GM21528 (cell line): Measurements from ENCODE around the gene STX4.
"Not testable (repeated sequence)": the region's sequence is repeated elsewhere in the genome, so short reads cannot be mapped to it uniquely, and the experiment has no call there.

Experiments used
- ATAC-seq: cut with Tn5 transposase; IDR thresholded peaks from one replicate; pipeline ENCODE4 v1.9.1; 2021; ENCODE audit warnings: mild to moderate bottlenecking, moderate library complexity; ENCODE audit not compliant: unreplicated experiment, low FRiP score

Gene STX4

DNA sequence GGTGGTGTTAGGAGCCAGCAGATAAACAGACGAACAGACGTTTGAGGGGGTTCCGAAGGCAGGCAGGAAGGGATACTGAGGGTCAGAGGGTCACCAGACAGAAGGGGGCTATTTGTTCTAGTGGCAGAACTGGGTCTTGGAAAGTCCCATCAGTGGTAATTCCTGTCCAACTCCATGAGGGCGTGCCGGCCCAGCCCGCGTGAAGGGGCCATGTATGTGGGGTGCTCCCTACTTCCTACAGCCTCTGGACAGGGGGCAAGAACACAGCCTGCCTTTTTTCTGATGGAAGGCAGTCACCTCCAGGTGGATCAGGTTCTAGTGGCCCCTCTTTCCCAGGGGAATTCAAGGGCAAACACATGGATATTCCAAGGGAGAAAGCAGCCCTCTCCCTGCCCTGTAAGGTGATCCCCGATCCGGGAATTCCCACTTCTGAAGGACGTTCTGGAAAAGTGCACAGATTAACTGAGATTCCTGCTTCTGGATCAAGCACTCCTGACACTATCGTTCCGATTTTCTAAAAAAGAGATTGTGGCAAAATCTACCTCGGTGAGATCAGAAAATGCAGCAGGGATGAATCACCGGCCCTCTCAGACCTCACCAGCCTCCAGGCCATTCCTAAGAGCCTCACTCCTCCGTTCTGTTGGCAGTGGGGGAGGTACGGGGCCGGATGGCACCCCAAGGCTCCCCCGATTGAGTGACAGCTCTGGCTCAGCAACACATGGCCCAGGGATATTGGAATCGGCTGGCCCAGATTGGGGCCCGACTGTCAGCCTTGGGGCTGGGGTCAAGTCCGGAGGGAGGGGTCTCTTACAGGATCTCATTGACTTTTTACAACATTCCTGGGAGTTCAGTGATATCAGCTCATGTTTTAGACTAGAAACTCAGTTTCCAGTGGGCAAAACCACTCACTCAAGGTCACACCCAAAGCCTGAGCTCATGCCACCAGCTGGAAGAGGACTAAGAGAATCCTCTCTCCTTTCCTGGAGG is 35.3 kb upstream of the STX4 start:
- no peak for ATAC-seq

DNA sequence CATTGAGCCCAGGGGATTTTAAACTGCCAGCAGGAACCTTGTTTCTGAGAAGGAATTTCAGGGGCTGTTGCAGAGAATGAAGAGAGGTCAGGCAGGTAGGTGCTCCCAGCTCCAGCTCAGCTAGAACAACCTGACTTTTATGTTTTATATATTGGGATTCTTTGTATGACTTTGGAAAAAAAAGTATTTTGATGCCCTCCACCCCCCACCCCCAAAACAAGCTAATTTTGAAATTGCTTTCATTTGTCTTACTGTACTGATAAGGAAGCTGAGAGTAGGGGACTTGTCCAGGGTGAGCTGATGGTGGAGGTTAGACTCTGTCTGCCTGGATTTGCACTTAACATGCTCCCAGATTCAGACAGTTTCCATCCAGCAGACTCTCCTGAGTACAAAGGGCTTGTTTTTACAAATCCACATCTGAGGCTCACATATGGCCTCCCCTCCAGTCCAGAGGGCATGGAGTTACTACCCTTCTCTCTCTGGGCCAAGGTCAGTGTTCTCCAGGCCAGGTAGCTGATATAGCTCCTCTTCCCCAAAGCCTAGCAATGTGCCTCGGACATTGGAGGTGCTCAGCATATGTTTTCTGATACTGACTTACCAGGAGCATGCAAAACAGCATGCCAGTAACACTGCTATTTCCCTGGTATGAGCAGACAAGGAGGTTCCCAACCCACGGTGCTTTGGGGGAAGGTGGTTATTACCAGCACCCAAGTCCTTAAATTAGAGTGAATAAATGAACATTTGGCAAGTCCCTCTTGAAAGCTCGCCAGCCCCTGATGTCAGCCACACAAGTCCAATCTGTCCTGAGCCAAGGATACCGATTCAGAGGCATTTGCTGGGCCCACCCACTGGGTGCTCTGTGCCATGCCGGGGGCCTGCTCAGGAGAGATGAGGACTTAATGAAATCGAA is 34.3 kb upstream of the STX4 start:
- no peak for ATAC-seq

DNA sequence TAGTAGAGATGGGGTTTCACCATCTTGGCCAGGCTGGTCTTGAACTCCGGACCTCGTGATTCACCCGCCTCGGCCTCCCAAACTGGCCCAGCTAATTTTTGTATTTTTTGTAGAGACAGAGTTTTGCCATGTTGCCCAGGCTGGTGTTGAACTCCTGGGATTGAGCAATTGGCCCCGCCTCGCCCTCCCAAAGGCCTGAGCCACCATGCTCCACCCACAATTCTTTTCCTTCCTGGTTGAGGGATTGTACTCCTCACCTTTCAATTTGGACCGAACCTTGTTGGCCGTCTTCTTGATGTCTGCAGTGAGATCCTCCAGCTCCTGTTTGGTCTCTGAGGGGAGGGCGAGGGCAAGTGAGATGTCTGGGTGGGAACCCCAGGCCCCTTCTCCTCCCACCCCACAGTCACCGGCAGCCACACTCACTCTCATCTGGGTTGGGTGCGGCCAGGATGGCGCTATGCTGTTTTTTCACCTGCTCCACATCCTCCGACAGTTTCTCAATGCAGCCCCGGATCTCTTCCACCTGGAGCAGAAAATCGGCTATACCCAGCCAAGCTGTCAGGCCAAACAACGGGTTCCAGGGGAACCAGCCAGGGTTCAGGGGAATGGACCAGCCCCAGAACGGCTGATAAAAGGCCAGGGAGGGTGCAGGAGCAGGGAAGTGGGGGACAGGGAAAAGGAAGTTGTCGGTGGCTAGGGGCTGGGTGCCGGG is 32.5 kb upstream of the STX4 start:
- no peak for ATAC-seq

DNA sequence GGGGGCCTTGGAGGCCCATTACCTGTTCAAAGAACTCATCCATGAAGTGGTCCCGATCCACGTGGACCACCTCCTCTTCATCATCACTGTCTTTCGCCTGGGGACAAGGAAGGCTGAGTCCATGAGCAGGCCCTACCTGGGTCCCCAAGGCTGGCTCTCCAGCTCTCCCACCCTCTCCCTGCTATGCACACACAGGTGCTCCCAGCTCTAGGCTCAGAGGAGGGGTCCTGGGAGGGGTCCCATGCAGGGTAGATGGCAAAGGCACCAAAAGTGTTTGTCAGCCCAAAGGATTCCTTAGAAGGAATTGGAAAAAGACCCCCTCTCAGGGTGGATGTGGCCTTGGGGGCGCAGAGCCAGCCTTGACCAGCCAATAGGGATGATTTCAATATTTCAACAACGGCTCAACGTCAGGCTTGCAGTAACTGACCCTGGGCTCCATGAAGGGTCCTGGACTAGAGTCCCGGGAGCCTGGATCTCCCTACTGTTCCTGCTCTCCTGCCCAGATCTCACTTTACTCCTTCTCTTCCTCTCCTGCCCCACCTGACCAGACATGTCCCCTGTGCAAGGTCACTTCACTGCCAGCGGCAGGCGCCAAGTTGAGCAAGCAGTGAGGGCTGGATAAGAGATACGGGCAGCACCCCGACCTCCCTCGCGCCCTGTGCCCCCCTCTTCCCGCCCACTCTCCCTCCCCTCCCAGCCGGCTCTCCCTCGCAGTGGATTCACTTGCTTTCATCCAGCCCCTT is 31.7 kb upstream of the STX4 start:
- no peak for ATAC-seq

DNA sequence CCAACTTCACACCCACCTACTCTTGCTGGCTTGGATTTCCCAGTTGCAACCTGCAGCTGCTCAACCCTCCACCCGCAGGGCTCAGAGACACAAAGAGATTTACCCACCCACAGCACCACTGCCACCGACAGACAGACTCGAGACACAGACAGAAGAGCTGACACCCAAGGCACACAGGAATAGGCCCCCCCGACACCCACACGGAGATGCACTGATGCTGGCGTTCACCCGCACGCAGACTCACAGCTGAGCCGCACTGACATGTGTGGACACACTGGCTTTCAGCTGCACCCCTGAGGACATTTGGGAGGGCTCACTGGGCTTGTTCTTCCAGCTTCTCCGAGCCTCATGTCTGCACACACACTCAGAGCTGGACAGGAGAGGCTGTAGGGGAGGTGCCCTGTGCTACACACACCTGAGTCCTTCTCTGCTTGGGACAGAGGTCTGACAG is 31.1 kb upstream of the STX4 start:
- no peak for ATAC-seq

DNA sequence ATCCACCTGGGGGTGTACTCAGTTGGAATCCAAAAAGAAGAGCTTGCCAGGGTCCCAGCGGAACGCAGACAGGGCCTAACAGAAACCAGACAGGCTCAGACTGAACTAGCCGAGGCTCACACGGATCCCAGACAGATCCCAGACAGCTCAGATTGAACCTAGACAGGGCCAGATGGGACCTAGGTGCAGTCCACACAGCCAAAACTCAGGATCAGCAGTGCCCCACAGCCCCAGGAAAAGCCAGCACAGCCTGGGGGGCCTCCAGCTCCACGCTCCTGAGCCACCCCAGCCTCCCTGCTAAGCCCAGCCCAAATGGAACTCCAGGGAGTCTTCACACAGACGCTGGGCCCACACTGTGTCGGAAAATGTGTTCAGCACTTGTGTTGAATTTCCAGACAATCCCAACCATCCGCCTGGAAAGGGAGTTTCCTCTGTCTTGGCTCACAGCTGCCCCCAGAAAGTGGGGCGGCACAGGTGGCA is 30.5 kb upstream of the STX4 start:
- ATAC-seq, result no peak

DNA sequence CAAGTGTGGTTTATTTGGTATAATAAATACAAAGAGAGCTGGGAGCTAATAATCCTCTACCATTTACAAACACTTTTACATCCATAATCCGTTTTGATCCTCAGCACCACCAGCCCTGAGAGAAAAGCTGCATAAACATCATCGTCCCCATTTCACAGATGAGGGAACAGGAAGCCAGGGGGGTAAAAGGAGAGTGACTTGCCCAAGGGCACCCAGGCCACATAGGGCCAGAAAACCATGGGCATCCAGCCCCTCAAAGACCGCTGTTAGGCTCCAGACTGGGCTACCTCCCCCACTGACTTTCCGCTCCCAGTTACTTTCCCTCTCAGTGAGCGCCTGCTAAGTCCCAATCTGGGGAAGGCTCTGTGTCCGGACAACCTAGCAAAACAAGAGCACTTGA is 29.6 kb upstream of the STX4 start:
- no peak for ATAC-seq

DNA sequence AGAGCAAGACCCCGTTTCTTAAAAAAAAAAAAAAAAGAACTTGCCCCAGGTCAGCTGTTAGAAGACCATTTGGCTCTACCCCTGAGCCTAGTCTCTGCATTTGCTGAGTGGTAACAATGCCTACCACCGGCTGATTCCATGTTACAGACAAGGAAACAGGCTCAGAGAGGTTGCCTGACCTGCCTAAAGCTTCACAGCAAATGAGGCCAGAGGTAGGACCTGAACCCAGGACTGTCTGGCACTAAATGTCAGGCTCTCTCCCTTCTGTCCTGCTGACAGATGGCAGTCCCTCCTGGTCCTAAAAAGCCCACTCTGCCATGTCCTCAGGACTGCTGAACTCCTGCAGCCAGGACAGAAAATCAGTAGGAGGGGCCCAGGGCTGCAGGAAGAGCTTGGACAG is 28.7 kb upstream of the STX4 start:
- no peak for ATAC-seq

DNA sequence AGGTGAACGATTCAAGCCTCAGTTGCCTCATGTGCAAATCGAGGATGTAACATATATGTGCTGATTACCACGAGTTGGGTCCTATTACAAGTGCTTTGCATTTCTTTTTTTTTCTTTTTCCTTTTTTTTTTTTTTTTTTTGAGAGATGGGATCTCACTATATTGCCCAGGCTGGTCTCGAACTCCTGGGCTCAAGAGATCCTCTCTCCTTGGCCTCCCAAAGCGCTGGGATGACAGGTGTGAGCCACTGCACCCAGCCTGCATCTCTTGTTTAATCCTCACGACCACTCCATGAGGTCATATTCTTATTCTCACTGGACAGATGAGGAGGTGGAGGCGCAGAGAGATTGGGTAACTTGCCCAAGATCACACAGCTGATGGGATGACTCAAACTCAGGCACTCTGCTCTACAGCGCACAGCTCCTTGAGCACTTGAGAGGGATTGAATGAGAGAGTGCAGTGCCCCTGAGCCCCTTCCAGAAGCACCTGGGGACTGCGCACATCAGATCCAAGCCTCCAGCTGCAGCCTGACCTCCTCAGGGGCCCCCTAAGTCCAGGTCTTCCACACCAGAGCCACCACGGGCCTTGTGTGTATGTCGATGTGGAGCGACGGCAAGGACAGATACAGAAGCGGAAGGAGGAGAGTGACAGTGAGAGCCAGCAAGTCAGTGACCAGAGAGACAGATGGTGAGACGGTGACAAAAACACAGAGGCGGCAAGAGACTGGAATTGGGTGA is 27.8 kb upstream of the STX4 start:
- ATAC-seq, result no peak

DNA sequence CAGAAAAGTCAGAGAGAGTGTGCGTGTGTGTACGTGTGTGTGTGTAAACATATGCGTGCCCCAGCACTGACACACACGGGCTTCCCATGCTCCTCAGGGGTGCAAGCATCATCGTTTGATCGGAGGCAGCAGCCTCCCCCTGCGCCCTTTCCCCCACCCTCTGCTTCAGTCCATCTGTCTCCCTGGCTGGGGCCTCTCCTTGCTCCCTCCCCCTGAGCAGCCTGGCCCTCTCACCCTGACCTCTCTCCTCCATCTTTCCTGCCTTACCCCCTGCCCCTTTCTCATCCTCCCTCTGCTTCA is 27.3 kb upstream of the STX4 start:
- no peak for ATAC-seq

DNA sequence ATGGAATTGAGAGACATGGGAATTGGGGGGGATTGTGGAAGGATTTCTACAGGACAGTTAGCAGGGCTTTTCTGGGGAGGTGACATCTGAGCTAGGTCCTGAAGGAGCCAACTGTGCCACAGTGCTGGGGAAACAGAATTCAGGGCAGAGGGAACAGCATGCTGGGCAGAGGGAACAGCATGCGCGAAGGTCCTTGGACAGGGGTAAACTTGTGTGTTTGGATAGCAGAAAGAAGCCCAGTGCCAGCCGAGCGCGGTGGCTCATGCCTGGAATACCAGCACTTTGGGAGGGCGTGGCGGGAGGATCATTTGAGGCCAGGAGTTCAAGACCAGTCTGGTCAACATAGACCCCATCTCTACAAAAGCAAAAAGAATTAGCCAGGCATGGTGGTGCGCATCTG is 26.8 kb upstream of the STX4 start:
- no peak for ATAC-seq

DNA sequence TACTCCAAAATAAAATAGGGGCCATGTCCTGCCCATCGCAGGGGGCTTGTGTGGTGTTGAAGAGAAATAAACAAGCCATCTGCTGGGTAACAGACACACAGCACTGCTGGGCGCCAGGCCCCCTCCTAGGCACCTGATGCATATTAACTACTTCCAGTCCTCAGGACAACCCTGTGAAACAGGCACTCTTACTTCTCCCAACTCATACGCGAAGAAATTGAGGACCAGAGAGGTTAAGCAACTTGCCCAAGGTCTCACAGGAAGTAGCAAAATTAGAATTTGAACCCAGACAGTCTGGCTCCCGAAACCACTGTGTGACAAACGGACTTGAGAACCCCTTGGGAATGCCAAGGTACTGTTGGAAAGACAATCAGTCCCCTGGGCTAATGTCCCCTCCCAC is 25.7 kb upstream of the STX4 start:
- no peak for ATAC-seq

DNA sequence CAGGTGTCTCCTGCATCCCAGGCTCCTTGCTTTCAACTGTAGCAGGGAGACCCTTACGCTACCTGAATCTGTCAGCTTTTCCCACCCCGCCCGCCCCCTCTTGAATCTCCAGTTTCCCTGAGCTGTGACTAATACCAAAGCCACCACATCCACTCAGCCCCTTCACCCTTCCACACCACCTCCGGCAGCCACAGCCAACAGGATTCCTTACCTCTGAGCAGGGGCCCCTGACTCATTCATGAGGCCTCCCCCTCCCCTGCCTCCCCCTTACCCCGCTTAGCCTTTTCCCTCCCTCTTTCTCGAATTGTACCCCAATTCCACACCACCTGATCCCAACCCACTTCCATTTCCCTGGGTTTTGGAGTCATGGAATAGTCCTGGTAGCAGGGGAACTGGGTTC is 25.2 kb upstream of the STX4 start:
- no peak for ATAC-seq

DNA sequence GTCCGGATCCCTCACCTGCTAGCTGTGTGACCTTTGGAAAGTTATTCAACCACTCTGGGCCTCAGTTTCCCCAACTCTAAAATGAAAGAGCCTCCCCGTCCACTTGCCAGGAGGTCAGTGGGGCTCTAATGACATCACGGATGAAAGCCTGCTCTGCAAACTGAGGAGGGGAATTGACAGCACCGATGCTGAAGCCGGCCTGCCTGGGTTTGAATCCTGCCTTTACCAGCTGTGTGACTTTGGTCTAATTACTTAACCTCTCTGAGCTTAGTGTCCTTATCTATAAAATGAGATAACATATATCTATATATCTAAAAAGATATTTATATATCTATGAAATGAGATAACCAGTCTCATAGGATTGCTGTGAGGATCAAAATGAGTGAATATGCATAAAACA is 24.8 kb upstream of the STX4 start:
- ATAC-seq, result no peak

DNA sequence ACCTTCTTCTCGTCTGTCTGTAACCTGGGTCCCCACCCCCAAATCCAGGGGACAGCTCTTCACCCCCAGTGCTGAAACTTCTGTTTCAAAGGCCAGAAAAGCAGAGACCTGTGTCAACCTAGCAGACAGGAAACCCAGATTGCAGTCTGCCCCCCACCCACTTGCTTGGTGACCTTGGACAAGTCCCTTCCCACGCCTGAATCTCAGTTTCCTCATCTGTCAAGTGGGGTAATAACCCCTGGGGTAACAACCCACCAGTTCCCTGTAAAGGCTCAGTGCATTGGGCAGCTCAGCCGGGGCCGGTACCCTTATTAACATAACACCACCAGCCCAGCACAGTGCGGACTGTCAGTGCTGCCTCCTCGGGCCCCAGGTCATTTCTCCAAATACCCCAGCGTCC is 24.2 kb upstream of the STX4 start:
- no peak for ATAC-seq

DNA sequence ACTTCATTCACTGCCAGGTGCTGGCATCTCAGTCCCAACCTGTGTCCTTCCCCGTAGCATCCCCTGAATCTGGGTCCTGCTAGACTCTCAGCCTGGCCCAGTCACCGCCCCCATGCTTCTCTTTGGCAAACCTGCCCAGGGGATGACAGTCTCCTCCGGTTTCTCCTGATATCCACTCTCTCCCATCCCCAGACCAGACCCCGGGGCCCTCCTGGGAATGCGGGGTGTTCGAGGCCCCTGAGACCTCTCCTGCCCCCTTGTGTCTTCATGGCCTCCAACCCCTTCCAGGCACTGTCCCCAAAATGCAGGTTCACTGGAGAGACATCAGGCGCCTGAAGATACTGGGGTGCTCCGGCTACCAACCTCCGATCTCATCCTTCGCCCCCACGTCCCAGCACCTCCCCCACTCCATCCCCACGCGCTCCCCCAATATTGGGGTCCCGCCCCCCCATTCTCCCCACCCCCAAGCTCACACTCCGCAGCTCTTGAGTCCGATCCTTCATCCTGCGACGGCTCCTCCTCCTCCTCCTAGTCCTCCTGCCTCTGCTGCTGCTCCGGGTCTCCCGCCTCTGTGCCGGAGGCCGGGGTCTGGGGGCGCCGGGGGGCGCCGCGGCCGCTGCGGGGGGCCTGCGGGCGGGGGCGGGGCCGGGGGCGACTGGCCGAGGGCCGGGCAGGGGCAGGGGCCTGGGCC is 23.3 kb upstream of the STX4 start:
- no peak for ATAC-seq

DNA sequence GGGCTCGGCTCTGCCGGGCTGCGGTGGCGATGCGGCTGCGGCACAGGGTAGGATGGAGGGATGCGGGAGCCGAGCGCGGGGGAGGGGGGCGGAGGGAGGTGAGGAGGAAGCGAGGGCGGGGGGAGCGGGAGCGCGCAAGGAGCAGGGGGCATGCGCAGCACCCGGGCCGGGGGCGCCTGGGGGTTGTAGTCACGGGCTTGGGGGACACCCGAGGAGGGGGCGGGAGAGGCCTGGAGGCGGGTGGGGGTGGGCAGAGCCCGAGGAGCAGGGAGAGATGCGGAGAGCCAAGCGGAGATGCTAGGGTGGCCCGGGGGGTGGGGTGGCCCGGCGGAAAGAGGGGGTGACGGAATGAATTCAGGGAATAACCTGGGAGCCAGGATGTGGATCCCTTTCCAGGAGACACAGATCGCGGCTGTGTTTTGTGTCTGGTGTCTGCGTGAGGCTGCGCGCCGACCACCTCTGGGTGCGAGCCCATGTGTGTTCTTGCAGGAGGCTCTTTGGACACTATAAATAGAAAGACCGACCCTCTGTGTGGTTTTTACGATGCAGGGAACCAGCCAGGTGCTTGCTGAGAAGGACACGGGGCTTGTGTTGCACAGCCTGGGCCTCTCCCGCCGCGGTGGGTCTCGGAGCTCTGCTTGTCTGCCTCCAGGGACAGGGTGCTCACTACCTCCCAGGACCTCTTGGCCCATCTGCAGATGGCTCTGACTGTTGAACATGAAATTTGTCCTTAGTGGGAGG is 22.6 kb upstream of the STX4 start, which contains the start of gene STX1B:
STX1B (minus strand) TSS at position 54 of the 741 bp plus-strand sequence. CDS start 242 bp downstream, outside the sequence.
- no peak for ATAC-seq

DNA sequence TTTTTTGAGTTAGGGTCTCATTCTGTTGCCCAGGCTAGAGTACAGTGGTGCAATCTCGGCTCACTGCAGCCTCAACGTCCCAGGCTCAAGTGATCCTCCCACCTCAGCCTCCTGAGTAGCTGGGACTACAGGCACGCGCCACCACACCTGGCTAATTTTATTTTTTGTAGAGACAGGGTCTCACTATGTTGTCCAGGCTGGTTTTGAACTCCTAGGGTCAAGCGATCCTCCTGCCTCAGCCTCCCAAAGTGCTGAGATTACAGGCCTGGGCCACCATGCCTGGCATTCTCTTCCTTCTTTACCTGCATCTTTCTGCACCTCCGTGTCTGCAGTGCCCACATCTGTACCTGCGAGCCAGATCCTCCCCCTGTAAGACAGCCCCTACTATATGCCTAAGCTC is 21.5 kb upstream of the STX4 start:
- ATAC-seq, result not testable (repeated sequence)
